ENCODE data around the gene ISY1. TPM values are rescaled to one million over a fixed set of nuclear protein-coding genes. Genes with fewer than 3 reads are reported as not detected.

Gene ISY1
- total and polyA plus RNA-seq, 8 donors = 5.4 to 31.5 (median 13.2) TPM

DNA sequence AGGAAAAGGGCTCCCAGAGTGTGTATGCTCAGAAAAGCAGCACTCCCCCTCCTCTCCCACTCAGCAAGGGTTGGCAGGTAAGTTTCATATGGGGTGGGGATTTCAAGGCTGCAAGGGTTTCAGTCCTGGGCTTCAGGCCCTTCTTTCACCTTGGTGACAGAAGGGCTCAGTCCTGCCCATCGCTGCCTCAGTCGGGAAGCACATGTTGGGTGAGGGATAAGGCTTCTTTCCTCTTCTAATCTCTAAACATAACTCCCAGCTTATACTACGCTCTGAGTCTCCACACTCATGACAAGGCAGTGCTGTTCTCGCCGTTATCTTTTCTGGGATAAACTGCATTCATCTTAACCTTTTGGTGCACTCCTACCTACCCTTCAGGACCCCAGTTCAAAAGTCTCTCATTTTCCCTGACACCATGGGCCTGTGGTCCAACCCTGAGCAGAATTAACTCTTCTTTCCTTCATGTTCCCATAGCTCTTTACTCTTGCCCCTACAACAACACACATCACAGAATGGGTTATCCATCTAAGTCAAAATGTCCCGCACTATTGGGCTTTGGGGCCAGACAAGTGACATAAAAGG, 56.3 kb downstream of the ISY1 start:
- no peak for DNase-seq
- TF ChIP-seq, protein P1, sequence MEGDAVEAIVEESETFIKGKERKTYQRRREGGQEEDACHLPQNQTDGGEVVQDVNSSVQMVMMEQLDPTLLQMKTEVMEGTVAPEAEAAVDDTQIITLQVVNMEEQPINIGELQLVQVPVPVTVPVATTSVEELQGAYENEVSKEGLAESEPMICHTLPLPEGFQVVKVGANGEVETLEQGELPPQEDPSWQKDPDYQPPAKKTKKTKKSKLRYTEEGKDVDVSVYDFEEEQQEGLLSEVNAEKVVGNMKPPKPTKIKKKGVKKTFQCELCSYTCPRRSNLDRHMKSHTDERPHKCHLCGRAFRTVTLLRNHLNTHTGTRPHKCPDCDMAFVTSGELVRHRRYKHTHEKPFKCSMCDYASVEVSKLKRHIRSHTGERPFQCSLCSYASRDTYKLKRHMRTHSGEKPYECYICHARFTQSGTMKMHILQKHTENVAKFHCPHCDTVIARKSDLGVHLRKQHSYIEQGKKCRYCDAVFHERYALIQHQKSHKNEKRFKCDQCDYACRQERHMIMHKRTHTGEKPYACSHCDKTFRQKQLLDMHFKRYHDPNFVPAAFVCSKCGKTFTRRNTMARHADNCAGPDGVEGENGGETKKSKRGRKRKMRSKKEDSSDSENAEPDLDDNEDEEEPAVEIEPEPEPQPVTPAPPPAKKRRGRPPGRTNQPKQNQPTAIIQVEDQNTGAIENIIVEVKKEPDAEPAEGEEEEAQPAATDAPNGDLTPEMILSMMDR (IDR thresholded peaks at IDR 0.05) = no peak
- TF ChIP-seq EP300 (IDR thresholded peaks at IDR 0.05) (no peak), POLR2A (IDR thresholded peaks at IDR 0.05) (no peak), POLR2AphosphoS5 (IDR thresholded peaks at IDR 0.05) (no peak)
- H3K4me3 ChIP-seq = no peak overlapping the region
- peaks cover 0 to 53% (median 24%) of the 10 kb centered on the region in 4 donors for H3K4me1 ChIP-seq
- peaks cover 0 to 42% (median 37%) of the 10 kb centered on the region in 4 donors for H3K36me3 ChIP-seq
- intact Hi-C loops (cut with DNase I; ENCODE audit: low total_unique reads) = no loop called here
- H3K27ac ChIP-seq = no peak overlapping the region
- no peaks in the 10 kb centered on the region for H3K9me3 ChIP-seq
- 71 to 84% (median 81%) methylated on average over 6 of the region's 6 CpGs for WGBS, 5 donors
- H3K27me3 ChIP-seq = no peaks in the 10 kb centered on the region

DNA sequence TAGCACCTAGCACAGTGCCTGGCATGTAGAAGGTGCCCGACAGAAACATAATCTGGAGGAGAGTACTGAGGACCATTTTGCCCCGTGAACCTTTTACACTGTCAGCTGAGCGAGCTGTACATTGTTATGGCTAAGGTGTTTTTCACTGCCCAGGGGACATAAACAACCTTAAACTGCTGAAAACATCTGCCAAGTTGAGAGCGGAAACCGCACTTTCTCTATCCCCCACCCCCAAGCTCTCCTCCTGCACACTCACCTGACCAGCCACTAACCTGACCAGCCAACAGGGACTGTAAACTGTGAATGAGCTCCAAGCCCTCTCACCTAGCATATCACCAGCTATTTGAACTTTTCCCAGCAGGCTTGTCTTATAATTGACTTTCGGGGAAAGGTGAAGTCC, 56.8 kb downstream of the ISY1 start:
- no peak overlapping the region for H3K4me3 ChIP-seq
- intact Hi-C loops (cut with DNase I; ENCODE audit: low total_unique reads) = no loop called here
- no peak overlapping the region for H3K27ac ChIP-seq
- H3K9me3 ChIP-seq = no peaks in the 10 kb centered on the region
- WGBS, 5 donors = 81 to 93% (median 92%) methylated on average over 6 of the region's 6 CpGs
- no peaks in the 10 kb centered on the region for H3K27me3 ChIP-seq
- no peak for DNase-seq
- H3K36me3 ChIP-seq = peaks cover 0 to 37% (median 34%) of the 10 kb centered on the region in 4 donors
- TF ChIP-seq, protein P1 (IDR thresholded peaks at IDR 0.05) = no peak
- TF ChIP-seq POLR2AphosphoS5 (IDR thresholded peaks at IDR 0.05) (no peak), EP300 (IDR thresholded peaks at IDR 0.05) (no peak), POLR2A (IDR thresholded peaks at IDR 0.05) (no peak)
- peaks cover 0 to 53% (median 24%) of the 10 kb centered on the region in 4 donors for H3K4me1 ChIP-seq

DNA sequence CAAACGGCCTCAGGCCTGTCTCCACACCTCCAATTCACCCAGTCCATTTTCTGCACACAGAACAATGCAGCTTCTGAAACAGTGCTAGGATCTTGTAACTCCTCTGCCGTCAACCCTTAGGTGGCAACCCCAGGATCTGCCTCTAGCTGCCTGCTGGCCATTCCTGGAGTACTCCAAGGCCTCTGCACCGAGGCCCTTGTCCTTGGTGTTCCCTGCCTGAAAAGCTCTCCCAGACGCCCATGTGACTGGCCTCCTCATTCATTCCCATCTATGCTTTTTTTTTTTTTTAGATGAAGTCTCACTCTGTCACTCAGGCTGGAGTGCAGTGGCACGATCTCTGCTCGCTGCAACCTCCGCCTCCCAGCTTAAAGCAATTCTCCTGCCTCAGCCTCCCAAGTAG, 57.6 kb downstream of the ISY1 start:
- Histone ChIP-seq H3K4me3 (no peak overlapping the region), H3K27me3 (no peaks in the 10 kb centered on the region), H3K4me1 (peaks cover 0 to 51% (median 24%) of the 10 kb centered on the region in 4 donors), H3K9me3 (no peaks in the 10 kb centered on the region), H3K36me3 (peaks cover 0 to 34% (median 29%) of the 10 kb centered on the region in 4 donors), H3K27ac (no peak overlapping the region)
- intact Hi-C loops (cut with DNase I; ENCODE audit: low total_unique reads) = no loop called here
- no peak for DNase-seq
- 77 to 93% (median 85%) methylated on average over 7 of the region's 7 CpGs for WGBS, 5 donors
- no peak for TF ChIP-seq POLR2AphosphoS5 (IDR thresholded peaks at IDR 0.05)

DNA sequence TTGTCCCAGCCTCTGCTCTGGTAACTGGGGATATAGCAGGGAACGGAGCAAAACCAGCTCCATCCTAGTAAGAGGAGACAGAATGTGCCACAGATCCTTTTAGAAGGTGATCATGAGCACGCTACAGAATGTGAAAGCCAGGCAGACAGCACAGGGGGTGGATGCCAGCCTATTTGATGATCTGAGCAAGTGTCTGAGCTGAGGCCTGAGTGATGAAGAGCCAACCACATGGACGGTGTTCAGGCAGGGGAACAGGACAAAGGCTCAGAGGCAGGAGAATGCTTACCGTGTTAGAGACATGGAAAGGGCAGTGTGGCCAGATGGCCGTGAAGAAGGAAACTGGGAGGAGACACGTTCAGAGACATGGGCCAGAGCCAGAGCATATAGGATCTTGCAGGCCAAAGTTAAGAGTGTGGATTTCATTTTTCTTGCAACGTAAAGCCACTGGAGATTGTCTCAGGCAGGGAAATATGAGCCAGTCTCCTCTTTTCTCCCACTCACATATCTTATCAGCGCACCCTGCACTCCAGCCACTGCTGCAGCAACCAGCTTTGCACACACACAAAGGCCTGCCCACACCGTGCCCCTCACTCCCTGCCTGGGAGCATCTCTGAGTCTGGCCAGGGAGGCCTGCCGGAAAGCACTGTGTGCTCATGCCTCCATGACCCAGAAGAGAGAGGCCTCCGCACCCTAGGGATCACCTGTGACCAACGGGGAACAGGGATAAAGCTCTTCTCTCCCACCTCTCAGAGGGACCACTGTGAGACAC, 59.3 kb downstream of the ISY1 start:
- intact Hi-C loops (cut with DNase I; ENCODE audit: low total_unique reads) = no loop called here
- 47 to 69% (median 52%) methylated on average over 10 to 12 of the region's 12 CpGs for WGBS, 5 donors
- TF ChIP-seq EP300 (IDR thresholded peaks at IDR 0.05) = no peak
- TF ChIP-seq, protein P1 (IDR thresholded peaks at IDR 0.05) = no peak
- DNase-seq = no peak
- H3K4me1 ChIP-seq = peaks cover 0 to 34% (median 17%) of the 10 kb centered on the region in 4 donors
- peaks cover 0 to 23% (median 20%) of the 10 kb centered on the region in 4 donors for H3K36me3 ChIP-seq
- no peak overlapping the region for H3K4me3 ChIP-seq
- no peak overlapping the region for H3K27ac ChIP-seq
- H3K27me3 ChIP-seq = no peaks in the 10 kb centered on the region
- no peaks in the 10 kb centered on the region for H3K9me3 ChIP-seq

DNA sequence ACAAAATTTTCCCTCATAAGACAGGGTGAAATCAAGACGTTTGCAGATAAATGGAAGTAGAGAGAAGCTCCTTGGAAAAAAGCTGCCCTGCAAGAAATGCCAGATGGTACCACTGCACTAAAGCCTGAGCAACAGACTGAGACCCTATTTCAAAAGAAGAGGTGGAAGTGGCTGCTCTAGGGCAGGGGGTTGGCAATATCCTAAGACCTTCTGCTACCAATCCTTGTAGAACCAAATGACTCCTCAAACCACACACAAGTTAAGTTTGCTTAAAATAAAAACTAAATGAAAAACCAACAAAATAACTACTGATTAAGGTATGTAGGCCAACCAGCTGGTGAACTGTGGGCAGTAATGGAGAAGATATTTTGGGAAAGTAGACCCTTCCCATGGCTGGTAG, 60.6 kb downstream of the ISY1 start:
- DNase-seq = no peak
- 37 to 64% (median 48%) methylated on average over 1 of the region's 1 CpG for WGBS, 5 donors
- no peak overlapping the region for H3K27ac ChIP-seq
- no peaks in the 10 kb centered on the region for H3K9me3 ChIP-seq
- intact Hi-C loops (cut with DNase I; ENCODE audit: low total_unique reads) = no loop called here
- peaks cover 0 to 24% (median 10%) of the 10 kb centered on the region in 4 donors for H3K4me1 ChIP-seq
- H3K36me3 ChIP-seq = peaks cover 1 to 26% (median 19%) of the 10 kb centered on the region in 4 donors
- H3K27me3 ChIP-seq = no peaks in the 10 kb centered on the region
- no peak overlapping the region for H3K4me3 ChIP-seq
- TF ChIP-seq, protein P1 (IDR thresholded peaks at IDR 0.05) = no peak
- TF ChIP-seq POLR2AphosphoS5 (IDR thresholded peaks at IDR 0.05) (no peak), EP300 (IDR thresholded peaks at IDR 0.05) (no peak), POLR2A (IDR thresholded peaks at IDR 0.05) (no peak)

All from stomach (tissue), 9 donors.